K562 (cell line): ENCODE data around the gene SLC48A1. TPM values are rescaled to one million over a fixed set of nuclear protein-coding genes. Genes with fewer than 3 reads are reported as not detected.

Source experiments
- COPS2 ChIP-seq: fragments of 450-650 bp; conservative IDR thresholded peaks from 2 replicates; pipeline ENCODE4 v1.6.1; 2016; ENCODE audit warnings: mild to moderate bottlenecking, moderate library complexity
- FOXJ2 ChIP-seq: fragments of 200-800 bp; sonication (Bioruptor generic); IDR thresholded peaks from 2 replicates; pipeline ENCODE4 v1.6.1; 2016; ENCODE audit warnings: missing genetic modification characterization, missing compliant biosample characterization
- HNRNPH1 ChIP-seq: fragments of 200-400 bp; formaldehyde crosslinking; optimal IDR thresholded peaks from 2 replicates; pipeline ENCODE3; 2017; ENCODE audit warnings: low read depth, mild to moderate bottlenecking, low read length, moderate library complexity
- SMAD4 ChIP-seq: fragments of 250-450 bp; sonication (Bioruptor Pico); conservative IDR thresholded peaks from 2 replicates; pipeline ENCODE4 v1.8.0; 2021; ENCODE audit warnings: inconsistent platforms, mild to moderate bottlenecking, moderate library complexity
- SNIP1 ChIP-seq: fragments of 450-650 bp; IDR thresholded peaks from 2 replicates; pipeline ENCODE4 v1.7.1; 2017; ENCODE audit warnings: low read depth, mild to moderate bottlenecking
- TCF7 ChIP-seq: sonication (generic); IDR thresholded peaks from 2 replicates; pipeline ENCODE4 v1.6.1; 2016; ENCODE audit warnings: antibody characterized with exemption, borderline replicate concordance
- ZNF696 ChIP-seq: fragments of 250-450 bp; sonication (Bioruptor Pico); conservative IDR thresholded peaks from 2 replicates; pipeline ENCODE4 v1.4.0; 2020; ENCODE audit warnings: mild to moderate bottlenecking, moderate library complexity
- ZNF699 ChIP-seq: fragments of 250-450 bp; sonication (Bioruptor Pico); IDR thresholded peaks from 2 replicates; pipeline ENCODE4 v1.8.0; 2021; ENCODE audit warnings: mild to moderate bottlenecking, moderate library complexity; ENCODE audit not compliant: insufficient replicate concordance
- ZNF778 ChIP-seq: fragments of 450-650 bp; formaldehyde crosslinking; IDR thresholded peaks from 2 replicates; pipeline ENCODE4 v1.4.0; 2020; ENCODE audit warnings: mild to moderate bottlenecking, moderate library complexity
- polyA plus RNA-seq, 8 experiments: library from polyadenylated mRNA; depleted of rRNA in 4 of 8; stranded (reverse) in 5 of 8; unstranded in 3 of 8; fragments of >200 nt; fragmentation: Nextera tagmentation in 2 of 8; fragmentation: Illumina TruSeq in 1 of 8; extraction: Ambion mirVana in 2 of 8; extraction: Trizol in 1 of 8; gene quantifications; 2 replicates each; pipeline versions ENCODE4 v1.2.1 to v1.2.3, GENCODE V29; 2011 to 2014; ENCODE audit warnings: inconsistent platforms in 1 of 8, missing spikeins in 1 of 8
- total RNA-seq, 7 experiments: library from RNA; depleted of rRNA in 6 of 7; stranded (reverse); fragments of >200 nt in 6 of 7; fragmentation: Illumina TruSeq in 2 of 7; extraction: Trizol in 2 of 7; gene quantifications; 2 replicates each; pipeline versions ENCODE4 v1.2.1 to v1.2.3, GENCODE V29; 2011 to 2021; ENCODE audit warnings: low replicate concordance in 1 of 7
- TF ChIP-seq, protein P1 (sequence below): fragments of 450-650 bp; IDR thresholded peaks from 2 replicates; pipeline ENCODE4 v1.6.1; 2018; ENCODE audit not compliant: partially characterized antibody
- TF ChIP-seq, protein P2 (sequence below): fragments of 450-650 bp; formaldehyde crosslinking; IDR thresholded peaks from 2 replicates; pipeline ENCODE4 v1.4.0; 2020; ENCODE audit warnings: mild to moderate bottlenecking, moderate library complexity
- TF ChIP-seq, protein P3 (sequence below): fragments of 250-450 bp; sonication (Bioruptor Pico); IDR thresholded peaks from 2 replicates; pipeline ENCODE4 v1.4.0; 2020; ENCODE audit warnings: mild to moderate bottlenecking, moderate library complexity
- TF ChIP-seq, protein P4 (sequence below): sonication (generic); formaldehyde crosslinking; IDR thresholded peaks from 2 replicates; pipeline ENCODE4 v1.8.0; 2022; ENCODE audit warnings: missing genetic modification reagents, mild to moderate bottlenecking, borderline replicate concordance
- TF ChIP-seq, protein P5 (sequence below): sonication (generic); formaldehyde crosslinking; IDR thresholded peaks from 2 replicates; pipeline ENCODE4 v1.8.0; 2022; ENCODE audit warnings: mild to moderate bottlenecking, missing genetic modification reagents, borderline replicate concordance
- TF ChIP-seq, protein P6 (sequence below), 2 experiments: IDR thresholded peaks; 2 replicates each; pipeline ENCODE4 v1.6.1; 2011; ENCODE audit warnings: borderline replicate concordance in 1 of 2, control low read depth in 1 of 2, low read depth in 1 of 2, low read length in 1 of 2, mild to moderate bottlenecking in 1 of 2, mixed read lengths in 1 of 2, moderate library complexity in 1 of 2; ENCODE audit not compliant: insufficient read depth in 1 of 2, insufficient read length in 1 of 2, poor library complexity in 1 of 2, severe bottlenecking in 1 of 2; ENCODE audit errors: extremely low read depth in 1 of 2

The SLC48A1 gene
- total and polyA plus RNA-seq, 9 of the 15 experiments (the other 6 are each of a cell fraction or from before 2014, with no cell fraction given), result 10.7 to 37.5 (median 18.7) TPM

DNA sequence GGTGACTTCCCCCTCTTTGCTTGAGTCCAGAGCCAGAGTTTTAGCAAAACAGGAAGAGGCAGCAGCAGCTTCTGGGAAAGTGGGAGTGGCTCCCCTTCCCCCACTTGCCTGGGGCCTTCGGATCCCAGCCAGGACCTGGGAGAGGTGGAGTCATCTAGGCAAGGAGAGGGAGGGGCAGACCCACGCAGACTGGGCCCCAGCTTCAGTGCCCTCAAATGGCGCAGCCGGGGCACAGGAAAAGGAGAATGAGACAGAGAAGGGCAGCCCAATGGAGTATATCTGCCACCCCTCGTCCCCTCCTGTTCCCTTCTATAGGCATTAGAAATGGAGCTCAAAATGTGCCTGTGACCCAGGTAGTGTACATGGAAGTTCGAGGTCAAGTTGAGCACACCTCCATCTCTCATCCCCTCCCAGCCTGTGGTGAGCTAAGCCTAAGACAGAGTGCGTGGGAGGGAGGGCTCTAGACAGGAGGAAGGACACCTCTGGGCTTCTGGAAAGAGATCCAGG lies 56.0 kb downstream of the SLC48A1 start (continued):
- TF ChIP-seq SMAD4 (CRISPR knock-in tag) (peak; percentile 64; the same call in 1 of the 2 replicates), FOXJ2 (tag) (0 out of 2 replicates have a peak, but pooled peaks have one; percentile 32), ZNF778 (CRISPR knock-in tag) (no peak), HNRNPH1 (no peak), COPS2 (no peak), SNIP1 (no peak), TCF7 (no peak), ZNF699 (CRISPR knock-in tag) (no peak), ZNF696 (CRISPR knock-in tag) (no peak)
- TF ChIP-seq, protein P1, sequence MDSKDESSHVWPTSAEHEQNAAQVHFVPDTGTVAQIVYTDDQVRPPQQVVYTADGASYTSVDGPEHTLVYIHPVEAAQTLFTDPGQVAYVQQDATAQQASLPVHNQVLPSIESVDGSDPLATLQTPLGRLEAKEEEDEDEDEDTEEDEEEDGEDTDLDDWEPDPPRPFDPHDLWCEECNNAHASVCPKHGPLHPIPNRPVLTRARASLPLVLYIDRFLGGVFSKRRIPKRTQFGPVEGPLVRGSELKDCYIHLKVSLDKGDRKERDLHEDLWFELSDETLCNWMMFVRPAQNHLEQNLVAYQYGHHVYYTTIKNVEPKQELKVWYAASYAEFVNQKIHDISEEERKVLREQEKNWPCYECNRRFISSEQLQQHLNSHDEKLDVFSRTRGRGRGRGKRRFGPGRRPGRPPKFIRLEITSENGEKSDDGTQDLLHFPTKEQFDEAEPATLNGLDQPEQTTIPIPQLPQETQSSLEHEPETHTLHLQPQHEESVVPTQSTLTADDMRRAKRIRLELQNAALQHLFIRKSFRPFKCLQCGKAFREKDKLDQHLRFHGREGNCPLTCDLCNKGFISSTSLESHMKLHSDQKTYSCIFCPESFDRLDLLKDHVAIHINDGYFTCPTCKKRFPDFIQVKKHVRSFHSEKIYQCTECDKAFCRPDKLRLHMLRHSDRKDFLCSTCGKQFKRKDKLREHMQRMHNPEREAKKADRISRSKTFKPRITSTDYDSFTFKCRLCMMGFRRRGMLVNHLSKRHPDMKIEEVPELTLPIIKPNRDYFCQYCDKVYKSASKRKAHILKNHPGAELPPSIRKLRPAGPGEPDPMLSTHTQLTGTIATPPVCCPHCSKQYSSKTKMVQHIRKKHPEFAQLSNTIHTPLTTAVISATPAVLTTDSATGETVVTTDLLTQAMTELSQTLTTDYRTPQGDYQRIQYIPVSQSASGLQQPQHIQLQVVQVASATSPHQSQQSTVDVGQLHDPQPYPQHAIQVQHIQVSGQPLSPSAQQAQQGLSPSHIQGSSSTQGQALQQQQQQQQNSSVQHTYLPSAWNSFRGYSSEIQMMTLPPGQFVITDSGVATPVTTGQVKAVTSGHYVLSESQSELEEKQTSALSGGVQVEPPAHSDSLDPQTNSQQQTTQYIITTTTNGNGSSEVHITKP, result no peak
- TF ChIP-seq, protein P2, sequence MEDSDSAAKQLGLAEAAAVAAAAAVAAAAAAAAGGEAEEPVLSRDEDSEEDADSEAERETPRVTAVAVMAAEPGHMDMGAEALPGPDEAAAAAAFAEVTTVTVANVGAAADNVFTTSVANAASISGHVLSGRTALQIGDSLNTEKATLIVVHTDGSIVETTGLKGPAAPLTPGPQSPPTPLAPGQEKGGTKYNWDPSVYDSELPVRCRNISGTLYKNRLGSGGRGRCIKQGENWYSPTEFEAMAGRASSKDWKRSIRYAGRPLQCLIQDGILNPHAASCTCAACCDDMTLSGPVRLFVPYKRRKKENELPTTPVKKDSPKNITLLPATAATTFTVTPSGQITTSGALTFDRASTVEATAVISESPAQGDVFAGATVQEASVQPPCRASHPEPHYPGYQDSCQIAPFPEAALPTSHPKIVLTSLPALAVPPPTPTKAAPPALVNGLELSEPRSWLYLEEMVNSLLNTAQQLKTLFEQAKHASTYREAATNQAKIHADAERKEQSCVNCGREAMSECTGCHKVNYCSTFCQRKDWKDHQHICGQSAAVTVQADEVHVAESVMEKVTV (CRISPR knock-in tag), result no peak
- TF ChIP-seq, protein P3, sequence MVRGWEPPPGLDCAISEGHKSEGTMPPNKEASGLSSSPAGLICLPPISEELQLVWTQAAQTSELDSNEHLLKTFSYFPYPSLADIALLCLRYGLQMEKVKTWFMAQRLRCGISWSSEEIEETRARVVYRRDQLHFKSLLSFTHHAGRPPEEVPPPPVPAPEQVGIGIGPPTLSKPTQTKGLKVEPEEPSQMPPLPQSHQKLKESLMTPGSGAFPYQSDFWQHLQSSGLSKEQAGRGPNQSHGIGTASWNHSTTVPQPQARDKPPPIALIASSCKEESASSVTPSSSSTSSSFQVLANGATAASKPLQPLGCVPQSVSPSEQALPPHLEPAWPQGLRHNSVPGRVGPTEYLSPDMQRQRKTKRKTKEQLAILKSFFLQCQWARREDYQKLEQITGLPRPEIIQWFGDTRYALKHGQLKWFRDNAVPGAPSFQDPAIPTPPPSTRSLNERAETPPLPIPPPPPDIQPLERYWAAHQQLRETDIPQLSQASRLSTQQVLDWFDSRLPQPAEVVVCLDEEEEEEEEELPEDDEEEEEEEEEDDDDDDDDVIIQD (CRISPR knock-in tag), result no peak
- TF ChIP-seq, protein P4, sequence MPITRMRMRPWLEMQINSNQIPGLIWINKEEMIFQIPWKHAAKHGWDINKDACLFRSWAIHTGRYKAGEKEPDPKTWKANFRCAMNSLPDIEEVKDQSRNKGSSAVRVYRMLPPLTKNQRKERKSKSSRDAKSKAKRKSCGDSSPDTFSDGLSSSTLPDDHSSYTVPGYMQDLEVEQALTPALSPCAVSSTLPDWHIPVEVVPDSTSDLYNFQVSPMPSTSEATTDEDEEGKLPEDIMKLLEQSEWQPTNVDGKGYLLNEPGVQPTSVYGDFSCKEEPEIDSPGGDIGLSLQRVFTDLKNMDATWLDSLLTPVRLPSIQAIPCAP, result no peak
- TF ChIP-seq, protein P5, sequence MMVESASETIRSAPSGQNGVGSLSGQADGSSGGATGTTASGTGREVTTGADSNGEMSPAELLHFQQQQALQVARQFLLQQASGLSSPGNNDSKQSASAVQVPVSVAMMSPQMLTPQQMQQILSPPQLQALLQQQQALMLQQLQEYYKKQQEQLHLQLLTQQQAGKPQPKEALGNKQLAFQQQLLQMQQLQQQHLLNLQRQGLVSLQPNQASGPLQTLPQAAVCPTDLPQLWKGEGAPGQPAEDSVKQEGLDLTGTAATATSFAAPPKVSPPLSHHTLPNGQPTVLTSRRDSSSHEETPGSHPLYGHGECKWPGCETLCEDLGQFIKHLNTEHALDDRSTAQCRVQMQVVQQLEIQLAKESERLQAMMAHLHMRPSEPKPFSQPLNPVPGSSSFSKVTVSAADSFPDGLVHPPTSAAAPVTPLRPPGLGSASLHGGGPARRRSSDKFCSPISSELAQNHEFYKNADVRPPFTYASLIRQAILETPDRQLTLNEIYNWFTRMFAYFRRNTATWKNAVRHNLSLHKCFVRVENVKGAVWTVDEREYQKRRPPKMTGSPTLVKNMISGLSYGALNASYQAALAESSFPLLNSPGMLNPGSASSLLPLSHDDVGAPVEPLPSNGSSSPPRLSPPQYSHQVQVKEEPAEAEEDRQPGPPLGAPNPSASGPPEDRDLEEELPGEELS (CRISPR knock-in tag), result no peak
- TF ChIP-seq, protein P6, sequence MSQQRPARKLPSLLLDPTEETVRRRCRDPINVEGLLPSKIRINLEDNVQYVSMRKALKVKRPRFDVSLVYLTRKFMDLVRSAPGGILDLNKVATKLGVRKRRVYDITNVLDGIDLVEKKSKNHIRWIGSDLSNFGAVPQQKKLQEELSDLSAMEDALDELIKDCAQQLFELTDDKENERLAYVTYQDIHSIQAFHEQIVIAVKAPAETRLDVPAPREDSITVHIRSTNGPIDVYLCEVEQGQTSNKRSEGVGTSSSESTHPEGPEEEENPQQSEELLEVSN (IDR thresholded peaks at IDR 0.05; ENCODE audit: borderline replicate concordance in 1 of 2, extremely low read depth in 1 of 2, insufficient read depth in 1 of 2, insufficient read length in 1 of 2, low read depth in 1 of 2, low read length in 1 of 2, poor library complexity in 1 of 2, severe bottlenecking in 1 of 2), result no peak
